Measurements from ENCODE around the gene SFXN1.

Gene SFXN1

GRCh38 chr5:175560011-175560410 is 81.7 kb downstream of the SFXN1 start:
- DNase-seq (ENCODE audit: extremely low spot score, insufficient read length, low read depth) (no peak), FAIRE-seq (no peak)

- no peak for FAIRE-seq
- DNase-seq (ENCODE audit: extremely low spot score, insufficient read length, low read depth) = no peak
Observed at GRCh38 chr5:175561085-175561484, 82.7 kb downstream of the SFXN1 start.

DNA sequence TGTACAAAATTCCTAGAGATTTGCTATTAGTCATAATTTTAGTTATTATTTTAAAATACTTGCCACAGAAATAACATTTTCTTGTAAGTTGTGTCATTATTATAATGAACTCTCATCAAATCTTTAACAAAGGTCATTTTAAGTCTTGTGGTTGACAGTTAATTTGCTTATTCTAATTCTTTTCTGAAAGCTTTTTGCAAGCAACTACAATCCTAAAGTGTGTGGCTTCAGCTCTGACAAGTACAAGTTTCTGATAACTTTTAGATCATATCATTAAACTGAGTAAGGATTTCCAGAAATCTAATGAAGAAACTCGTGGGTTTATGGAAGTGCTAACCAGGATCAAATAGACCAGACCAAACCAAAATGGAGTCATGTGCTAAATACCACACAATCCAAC is 86.4 kb downstream of the SFXN1 start:
- DNase-seq (ENCODE audit: extremely low spot score, insufficient read length, low read depth) (no peak), FAIRE-seq (no peak)

DNA sequence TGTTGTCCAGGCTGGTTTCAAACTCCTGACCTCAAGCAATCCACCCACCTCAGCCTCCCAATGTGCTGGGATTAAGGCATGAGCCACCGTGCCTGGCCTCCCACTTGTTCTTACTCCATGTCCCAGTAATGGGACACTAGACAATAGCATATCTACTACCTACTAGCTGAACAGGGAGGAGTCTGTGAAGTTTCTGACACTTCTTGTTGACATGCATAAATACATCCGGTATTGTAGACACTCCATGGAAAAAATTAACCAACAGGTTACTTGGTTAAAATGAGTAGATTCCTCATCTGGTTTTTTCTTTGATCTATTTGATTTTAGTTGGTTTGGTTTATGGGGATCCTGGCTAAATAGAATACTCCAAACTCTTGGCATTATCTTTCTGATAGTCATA is 88.3 kb downstream of the SFXN1 start:
- DNase-seq (ENCODE audit: extremely low spot score, insufficient read length, low read depth) (no peak), FAIRE-seq (no peak)

GRCh38 chr5:175567954-175568353 is 89.6 kb downstream of the SFXN1 start:
- no peak for DNase-seq (ENCODE audit: extremely low spot score, insufficient read length, low read depth)
- FAIRE-seq = no peak

- no peak for FAIRE-seq
- no peak for DNase-seq (ENCODE audit: extremely low spot score, insufficient read length, low read depth)
Observed at GRCh38 chr5:175569701-175570100, 91.3 kb downstream of the SFXN1 start.

DNA sequence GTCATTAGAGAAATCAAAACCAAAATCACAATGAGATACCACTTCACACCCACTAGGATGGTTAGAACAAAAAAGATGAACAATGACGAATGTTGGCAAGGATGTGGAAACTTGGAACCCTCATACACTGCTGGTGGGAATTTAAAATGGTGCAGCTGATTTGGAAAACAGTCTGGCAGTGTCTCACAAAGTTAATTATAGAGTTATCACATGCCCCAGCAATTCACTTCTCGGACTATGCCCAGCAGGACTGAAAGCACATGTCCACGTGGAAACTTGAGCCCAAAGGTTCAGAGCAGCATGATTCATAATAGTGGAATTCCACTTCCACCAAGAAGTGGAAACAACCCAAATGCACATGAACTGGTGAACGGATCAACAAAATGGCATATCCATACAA is 94.5 kb downstream of the SFXN1 start:
- DNase-seq (ENCODE audit: extremely low spot score, insufficient read length, low read depth) (no peak), FAIRE-seq (no peak)

DNA sequence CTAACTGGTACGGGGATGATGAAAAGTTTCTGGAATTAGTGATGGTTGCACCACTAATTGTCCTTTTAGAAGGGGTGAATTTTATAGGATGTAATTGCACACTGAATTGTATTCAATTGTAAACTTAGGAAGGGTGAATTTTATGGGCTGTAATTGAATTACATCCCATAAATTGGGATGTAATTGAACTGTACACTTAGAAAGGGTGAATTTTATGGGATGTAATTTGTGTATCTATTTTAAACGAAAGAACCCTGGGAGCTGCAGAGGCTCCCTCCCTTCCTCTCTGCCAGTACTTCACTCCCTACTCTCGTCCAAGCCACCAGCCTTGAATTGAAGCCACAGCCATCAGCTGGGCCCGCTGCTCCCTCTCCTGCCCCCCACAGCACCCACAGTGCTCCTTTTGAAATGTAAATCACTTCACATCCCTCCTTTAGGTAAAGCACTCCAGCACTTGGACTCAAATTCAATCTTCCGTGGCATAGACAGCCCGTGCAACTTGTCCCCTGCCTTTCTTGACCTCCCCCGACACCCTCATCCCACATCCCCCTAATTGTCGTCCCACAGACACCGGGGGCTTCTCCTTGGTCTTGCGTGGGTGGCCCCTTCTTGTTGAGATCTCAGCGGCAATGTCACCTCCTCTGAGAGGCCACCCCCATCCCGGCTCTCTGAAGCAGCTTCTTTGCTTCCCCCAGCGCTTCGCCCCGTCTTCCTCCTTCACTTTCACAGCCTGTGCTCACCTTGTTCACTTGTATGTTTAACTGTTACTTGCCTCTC is 95.3 kb downstream of the SFXN1 start:
- no peak for DNase-seq (ENCODE audit: extremely low spot score, insufficient read length, low read depth)
- FAIRE-seq = no peak

DNA sequence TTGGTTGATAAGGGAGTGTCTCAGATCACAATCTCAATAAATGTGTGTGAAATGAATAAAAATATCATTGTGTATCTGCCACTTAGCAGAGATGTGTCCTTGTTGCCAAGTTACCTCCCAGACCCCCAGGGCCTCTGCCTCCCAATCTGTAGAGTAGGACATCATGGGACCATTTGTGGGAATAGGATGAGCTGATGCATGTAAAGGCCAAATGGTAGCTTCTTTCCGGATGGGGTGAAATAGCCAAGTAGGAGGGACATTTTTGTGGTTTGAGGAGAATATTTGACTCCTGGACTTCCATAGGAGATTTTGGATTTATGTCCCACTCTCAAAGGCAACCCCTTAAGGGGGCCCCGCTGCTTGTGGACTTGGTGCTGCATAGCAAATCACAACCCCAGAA is 96.9 kb downstream of the SFXN1 start:
- DNase-seq (ENCODE audit: extremely low spot score, insufficient read length, low read depth) = no peak

GRCh38 chr5:175576096-175576495 is 97.7 kb downstream of the SFXN1 start:
- DNase-seq (ENCODE audit: extremely low spot score, insufficient read length, low read depth) = no peak
- FAIRE-seq = no peak

More for the DNA sequence above, 96.9 kb downstream of the SFXN1 start:
- FAIRE-seq = no peak

- DNase-seq (ENCODE audit: extremely low spot score, insufficient read length, low read depth) = no peak
- no peak for FAIRE-seq
Observed at GRCh38 chr5:175576591-175576990, 98.2 kb downstream of the SFXN1 start.
